Stimulated activated CD4-positive, alpha-beta T cell treated with anti-CD3 and anti-CD28 coated beads, Interleukin-4, amount 100 ng/mL, for 1 hour (primary cell): Measurements from ENCODE around the gene GIMAP5.
"Not testable (repeated sequence)": the region's sequence is repeated elsewhere in the genome, so short reads cannot be mapped to it uniquely, and the experiment has no call there.

Experiments used
- DNase-seq: peaks from one replicate; pipeline ENCODE4 v3.0.0-alpha.2; 2020

Gene GIMAP5

DNA sequence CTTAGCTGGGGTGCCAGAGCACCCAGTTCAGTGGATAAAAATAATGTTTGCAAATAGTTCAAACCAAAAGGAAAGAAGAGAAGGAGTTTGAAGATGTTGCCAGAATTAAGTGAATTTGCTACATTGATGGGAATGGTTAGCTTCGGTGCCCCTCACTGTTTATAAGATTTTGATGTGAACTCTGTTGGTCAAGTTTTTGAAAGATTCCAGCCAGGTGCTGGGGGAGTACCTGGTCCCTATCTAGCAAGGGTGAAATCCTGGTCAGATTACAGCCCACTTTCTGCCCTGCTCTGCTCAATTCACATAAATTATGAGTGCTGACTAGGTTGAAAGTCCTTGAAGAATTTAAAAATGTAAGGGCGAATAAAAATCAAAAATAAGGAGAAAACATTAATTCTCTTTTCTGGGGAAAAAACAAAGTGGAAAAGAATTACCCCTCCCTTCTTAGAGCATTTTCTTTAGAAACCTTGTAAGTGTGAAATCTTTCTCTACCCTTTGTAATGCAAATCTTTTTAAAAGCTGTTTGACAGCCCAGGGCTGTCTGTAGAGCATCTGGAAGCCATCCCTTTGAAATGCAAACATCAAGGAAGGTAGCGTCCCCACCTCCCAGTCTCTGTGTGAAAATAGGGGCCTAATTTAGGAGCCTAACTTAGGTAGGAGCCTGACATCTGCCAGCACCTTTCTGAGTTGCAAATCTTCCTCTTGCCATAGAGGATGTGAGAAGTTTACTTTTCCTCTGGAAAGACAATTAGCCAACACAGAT lies 1.4 kb upstream of the GIMAP5 start:
- DNase-seq: no peak

DNA sequence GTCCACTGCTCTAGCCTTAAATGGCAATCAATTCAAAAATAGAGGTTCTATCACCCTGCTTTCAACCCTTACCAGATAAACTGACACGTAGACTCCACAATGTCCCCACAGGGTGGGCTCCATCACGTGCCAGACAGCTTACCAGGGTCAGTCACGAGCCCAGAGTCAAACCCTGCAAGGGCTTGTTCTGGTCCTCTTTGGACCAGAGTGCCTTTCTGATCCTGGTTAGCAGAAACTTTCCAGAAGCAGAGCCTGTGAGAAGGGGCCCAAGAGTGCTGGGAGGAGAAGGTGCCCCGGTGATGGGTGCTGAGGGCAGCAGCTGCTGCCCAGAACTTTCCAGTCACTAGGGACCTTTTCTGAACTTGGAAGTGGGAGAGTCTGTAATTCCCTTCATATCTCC lies 354 bp upstream of the GIMAP5 start:
- DNase-seq: no peak

DNA sequence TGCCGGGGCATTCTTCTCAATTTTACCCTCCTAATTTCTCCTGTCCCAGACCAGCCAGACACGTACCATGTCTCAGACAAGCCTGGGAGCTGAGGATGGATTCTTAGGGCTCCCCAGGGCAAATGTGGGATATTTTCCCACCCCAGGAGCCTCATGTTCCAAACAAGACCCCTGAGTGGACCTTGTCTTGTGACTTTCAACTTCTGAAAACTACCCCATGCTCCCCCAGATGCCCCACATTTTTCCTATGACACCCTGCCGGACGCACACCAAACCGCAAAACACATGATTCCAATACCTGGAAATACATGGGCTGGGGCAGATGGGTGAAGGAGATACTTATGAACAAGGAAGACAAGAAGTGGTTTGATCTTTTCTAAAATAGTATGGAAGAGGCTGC lies 874 bp downstream of the GIMAP5 start:
- no peak for DNase-seq

DNA sequence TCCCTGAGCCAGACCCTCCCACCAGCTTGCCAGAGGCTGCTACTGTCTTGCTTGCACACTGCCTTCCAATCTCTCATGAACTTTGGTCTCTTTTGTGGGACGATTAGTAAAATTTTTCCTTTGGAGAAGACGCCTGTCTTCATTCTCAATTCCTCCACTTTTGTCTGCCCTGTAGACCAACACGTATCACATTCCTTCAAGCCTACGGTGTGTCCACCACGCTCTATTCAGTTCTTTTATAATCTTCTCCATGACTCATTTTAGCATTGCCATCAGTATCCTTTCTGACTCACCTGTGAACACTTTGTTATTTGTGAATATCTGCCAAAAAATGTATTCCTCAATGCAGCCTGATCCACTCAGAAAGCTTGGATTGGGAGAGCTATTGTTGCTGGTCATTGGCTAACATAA lies 1.4 kb downstream of the GIMAP5 start:
- no peak for DNase-seq

DNA sequence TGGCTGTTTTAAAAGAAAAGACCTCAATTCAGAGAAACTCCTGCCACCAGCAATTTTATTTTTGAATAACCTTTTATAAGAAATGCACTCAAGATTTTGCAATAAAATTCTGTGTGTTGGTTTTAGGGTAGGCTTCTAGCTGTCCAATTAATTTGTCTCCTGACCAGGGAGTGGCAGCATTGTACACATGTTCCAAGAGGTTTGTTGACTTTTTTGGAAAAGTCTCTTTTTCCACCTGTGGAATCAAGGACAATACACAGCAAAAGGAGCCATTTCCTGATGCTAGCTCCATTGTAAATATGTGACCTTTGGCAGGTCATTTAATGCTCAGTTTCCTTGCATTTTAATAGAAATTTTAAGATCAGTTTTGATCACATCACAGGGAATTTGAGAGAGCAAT lies 1.8 kb downstream of the GIMAP5 start:
- DNase-seq: no peak

DNA sequence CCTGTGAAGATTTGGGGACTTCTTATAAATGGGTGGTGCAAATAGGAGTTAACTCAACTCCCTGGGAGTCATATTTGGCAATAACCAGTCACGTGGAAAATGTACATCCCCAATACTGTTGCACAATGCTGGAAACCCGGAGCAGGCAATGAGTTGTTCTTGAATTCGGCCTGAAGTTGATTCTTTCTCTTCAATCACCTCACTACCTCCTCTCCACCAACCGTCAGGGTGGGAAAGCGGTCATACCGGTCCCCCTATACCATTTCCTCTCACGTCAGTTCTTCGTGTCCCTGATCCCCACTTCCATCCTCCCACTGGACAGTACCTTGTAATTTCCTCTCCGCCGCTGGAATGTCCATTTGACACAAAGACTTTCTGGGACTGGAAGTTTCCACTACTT lies 2.8 kb downstream of the GIMAP5 start:
- no peak for DNase-seq

DNA sequence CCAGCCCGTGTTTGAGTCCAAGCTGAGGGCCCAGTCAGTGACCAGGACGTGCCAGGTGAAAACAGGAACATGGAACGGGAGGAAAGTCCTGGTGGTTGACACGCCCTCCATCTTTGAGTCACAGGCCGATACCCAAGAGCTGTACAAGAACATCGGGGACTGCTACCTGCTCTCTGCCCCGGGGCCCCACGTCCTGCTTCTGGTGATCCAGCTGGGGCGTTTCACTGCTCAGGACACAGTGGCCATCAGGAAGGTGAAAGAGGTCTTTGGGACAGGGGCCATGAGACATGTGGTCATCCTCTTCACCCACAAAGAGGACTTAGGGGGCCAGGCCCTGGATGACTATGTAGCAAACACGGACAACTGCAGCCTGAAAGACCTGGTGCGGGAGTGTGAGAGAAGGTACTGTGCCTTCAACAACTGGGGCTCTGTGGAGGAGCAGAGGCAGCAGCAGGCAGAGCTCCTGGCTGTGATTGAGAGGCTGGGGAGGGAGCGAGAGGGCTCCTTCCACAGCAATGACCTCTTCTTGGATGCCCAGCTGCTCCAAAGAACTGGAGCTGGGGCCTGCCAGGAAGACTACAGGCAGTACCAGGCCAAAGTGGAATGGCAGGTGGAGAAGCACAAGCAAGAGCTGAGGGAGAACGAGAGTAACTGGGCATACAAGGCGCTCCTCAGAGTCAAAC lies 5.2 kb downstream of the GIMAP5 start:
- DNase-seq: peak; percentile 40

DNA sequence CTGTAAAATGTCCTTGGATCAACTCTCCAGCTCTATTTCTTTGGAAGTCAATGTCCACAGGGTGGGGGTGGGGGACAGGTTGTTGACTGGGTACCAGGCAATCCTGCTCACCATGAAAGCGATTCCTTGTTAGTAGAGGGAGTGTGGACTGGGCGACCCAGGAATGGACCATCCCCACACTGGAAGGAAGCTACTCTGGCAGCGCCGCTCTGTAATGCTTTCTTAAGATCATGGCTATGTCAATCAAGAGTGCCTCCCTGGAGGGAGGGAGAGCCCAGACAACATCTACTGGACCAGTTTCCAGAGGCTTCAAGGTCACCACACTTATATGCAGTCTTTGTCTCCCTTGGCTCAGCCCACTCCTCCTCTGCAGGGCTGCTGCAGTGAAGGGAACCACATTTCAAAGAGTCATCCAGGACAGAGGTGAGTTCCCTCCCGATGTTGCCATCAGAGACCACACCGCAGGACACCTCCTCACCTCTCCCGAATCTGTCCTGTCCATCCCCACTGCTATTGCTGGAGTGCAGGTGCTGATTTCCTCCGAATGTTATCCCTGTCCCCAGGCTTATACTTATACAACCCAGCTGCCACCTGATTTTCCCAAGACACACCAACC lies 6.9 kb downstream of the GIMAP5 start:
- no peak for DNase-seq

DNA sequence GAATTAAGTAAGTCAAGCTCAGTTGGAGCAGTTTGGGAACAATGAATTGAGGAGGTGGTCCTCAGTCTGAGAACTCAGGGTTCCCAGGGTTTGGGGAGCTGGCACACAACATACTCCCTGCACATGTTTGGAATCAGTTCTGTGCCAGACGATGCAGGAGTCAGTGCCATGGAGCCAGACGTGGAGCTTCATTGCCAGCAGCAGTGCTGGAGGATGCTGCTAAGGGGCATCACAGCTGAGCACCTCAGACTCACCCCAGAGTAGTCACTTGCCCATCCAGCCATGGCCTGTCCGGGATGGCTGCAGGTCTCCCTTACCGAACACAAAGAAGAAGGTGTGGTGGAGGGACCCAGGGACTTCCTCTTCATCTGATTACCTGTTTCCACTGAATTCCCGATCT lies 7.9 kb downstream of the GIMAP5 start:
- DNase-seq: no peak

DNA sequence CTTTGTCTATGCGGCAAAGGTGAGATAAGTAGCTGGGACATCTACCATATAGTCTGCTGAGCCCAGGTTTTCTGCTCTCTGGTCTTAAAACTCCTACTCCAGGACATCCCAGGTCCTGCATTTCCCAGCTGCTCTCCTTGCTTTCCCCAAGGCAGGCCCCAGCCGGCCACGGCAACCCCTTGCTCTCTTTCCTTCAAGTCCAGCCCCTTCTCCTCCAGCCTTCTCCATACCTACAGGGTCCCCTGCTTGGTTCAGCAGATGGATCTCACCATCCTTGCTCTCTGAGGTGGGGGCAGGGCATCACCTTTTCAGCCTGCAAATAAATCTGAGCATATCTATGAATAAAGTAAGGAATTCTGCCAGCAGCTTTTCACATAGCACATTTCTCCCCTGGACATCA lies 8.7 kb downstream of the GIMAP5 start:
- DNase-seq: no peak

DNA sequence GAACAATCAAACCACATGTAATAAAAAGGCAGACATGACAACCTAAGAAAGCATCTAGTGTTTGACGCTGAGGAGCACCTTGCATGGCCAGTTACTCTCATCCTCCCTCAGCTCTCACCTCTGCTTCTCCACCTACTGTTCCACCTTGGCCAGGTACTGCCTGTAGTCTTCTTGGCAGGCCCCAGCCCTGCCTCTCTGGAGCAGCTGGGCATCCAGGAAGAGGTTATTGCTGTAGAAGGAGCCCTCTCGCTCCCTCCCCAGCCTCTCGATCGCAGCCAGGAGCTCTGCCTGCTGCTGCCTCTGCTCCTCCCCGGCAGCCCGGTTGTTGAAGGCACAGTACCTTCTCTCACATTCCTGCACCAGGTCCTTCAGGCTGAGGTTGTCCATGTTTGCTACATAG lies 9.7 kb downstream of the GIMAP5 start:
- DNase-seq: no peak

DNA sequence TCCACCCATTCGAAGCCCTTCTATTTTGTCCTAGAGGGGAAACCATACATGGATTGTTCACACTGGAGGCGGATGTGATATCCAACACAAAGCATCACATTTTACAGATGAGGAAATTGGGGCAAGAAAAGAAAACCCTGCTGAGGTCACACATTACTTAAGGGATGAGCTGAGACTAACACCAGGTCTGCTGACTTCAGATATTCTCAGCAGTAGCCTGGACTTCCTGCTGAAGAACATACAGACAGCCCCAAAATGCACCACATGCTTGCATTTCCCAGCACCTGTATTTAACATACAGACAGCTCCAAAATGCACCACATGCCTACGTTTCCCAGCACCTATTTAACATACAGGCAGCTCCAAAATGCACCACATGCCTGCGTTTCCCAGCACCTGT lies 11.2 kb downstream of the GIMAP5 start:
- no peak for DNase-seq

DNA sequence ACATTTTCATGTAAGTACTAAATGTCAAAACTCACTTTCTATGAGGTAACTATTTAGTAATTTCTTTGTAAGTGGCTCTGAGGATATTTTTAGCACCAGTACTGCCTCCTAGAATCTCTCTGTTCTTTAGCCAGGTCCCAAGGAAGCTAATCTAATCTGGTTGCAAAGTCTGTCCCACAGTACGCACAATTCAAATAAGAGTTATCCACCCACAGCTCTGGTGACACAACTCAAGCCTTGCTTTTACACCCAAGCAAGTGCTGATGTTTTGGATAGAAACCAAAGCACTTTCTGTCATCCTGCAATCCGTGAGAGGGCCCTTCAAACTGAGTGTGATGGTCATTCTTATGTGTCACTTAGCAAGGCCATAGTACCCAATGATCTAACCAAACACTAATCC lies 14.5 kb downstream of the GIMAP5 start:
- no peak for DNase-seq

DNA sequence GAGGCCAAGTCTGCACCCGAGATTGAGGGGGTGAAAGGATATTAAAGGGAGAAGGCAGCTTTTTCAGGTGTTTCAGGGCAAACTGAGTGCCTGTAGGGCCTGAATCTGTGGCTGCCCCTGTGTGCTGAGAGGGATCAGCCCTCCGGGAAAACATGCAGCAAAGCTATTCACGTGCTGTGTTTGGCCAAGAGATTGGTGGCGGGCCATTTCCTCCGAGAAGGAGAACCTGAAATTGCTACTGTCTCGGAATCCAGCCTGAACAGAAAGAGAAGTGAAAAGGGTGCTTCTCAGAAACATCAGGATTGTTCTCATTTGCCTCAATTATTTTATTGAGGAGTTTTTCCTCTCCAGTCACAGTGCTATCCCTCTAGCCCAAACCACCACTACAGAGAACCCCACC lies 16.0 kb downstream of the GIMAP5 start:
- no peak for DNase-seq

DNA sequence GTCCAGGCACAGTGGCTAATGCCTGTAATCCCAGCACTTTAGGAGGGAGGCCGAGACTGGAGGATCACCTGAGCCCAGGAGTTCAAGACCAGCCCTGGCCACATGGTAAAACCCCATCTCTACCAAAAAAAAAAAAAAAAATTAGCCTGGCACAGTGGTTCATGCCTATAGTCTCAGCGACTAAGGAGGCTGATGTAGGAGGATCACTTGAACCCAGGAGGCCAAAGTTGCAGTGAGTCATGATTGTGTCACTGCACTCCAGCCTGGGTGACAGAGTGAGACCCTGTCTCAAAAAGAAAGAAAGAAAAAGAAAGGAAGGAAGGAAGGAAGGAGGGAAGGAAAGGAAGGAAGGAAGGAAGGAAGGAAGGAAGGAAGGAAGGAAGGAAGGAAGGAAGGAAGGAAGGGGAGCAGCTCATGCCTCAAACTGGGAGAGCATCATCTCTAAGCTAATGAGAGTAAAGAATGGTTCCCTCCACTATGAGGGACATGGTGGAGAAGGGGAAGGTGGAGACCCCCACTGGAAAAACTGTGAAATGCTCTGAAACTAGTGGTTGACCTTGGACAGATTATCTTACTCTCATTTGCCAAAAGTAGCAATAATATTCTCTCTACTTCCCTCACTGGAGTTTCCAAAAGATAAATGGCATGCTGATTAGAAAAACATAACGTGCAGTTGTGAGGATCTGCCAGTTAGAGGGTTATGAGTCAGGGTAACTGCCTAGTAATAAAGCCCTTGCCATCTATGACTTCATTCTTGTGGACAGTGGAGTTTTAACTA lies 16.8 kb downstream of the GIMAP5 start:
- no peak for DNase-seq

DNA sequence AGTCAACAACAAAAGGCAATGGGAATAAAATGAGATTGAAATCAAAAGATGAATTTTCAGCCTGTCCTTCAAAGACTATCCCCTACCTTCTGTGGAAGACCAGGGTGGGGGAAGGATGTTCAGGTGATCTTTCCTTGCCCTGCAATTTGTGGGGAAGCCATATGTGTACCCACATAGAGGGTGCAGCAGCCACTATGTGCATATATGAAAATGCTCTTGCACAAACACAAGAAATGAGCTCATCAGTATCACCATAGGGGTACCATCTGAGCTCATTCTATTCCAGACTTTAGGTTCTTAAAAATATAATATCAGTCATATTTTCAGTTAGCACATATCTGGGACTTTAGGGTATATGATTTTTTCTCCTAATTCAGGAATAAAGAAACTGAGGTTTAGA lies 17.7 kb downstream of the GIMAP5 start:
- DNase-seq: no peak

DNA sequence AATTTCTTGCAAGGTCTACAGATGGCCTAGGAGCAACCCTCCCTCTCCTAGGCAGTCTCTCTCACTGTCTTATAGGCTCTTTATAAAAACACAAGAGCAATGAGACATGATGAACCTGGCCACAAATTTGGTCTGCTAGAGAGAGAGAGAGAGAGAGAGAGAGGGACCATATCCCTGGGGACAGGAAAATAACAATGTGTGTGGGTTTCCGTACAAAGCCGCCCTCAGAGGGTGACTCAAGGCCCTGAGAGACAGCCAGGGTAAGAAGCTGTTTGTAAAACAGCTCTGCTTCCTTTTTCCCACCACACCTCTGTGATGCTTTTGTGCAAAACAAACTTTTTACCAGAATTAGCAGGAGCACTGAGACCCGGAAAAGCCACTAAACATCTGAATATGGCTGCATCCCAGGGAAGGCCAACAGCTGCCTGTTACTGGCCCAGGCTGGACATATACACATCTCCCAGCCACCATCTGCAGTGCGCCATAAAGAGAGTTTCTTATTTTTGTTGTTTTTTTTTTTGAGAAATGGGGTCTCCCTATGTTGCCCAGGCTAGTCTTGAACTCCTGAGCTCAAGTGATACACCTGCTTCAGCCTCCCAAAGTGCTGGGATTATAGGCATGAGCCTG lies 18.4 kb downstream of the GIMAP5 start:
- peak; percentile 64 for DNase-seq

DNA sequence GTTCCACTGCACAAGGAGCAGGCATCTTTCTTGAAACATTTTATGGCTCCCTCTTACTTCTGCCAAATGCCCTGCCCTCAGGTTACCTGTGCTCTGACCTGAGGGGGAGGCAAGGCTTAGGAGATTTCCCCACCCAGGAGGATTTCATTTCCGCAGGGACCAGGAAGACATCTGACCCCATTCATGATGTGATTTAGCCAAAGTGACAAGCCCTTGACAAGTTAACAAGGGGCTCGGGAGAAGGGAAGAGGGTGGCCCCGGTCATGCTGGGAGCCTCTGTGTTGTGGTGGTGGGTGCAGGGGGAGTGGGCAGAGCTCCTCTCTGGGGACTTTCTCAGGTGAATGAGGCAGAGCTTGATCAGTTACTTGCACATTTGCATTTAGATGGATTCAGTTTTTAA lies 18.9 kb downstream of the GIMAP5 start:
- no peak for DNase-seq

DNA sequence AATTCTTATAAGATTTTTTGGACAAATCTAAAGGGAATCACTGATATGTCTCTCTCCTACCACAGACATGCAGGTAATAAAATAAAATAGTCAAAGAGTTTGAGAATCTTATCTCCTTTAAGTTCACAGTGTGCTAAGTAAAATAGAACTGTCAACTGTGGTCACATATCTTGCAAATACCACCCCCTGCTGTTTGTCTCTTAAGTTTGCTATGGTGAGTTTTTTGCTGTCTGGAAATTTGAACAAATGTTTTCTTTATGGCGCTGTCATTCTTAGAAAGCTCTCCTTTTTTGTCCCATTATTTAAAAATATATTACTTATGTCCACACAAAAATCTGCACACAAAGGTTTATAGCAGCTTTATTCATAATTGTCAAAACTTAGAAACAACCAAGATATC lies 19.6 kb downstream of the GIMAP5 start:
- DNase-seq: no peak

DNA sequence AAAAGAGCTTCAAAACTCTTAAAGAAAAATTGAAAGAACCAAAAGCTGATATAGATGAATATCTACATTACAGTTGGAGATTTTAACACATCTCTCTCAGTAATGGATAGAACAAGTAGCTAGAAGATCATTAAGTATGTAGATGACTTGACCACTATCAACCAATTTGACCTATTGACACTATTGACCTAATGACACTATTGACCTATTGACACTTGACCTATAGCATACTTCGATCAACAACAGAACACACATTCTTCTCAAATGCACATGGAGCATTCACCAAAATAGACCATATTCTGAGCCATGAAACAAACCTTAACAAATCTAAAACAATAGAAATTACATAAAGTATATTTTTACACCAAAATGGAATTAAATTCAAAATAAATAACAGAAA lies 22.3 kb downstream of the GIMAP5 start:
- no peak for DNase-seq

DNA sequence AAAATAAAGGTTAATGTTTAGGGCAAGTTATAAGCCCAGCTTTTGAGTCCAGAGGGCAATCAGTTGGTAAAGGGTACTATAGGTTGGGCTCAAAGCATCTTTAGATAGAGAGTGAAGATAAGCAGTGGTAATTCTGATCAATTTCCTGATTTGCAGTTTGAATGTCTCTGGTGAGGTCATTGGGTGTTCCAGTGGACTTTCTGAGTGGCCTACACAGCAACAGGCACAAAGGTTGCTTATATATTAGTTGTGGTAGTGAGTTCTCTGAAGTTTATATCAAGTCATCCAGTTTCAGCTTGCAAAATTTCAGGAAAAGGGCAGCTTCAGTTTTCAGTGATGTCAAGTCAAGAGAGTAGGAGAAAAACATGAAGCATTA lies 29.1 kb downstream of the GIMAP5 start:
- DNase-seq: no peak

DNA sequence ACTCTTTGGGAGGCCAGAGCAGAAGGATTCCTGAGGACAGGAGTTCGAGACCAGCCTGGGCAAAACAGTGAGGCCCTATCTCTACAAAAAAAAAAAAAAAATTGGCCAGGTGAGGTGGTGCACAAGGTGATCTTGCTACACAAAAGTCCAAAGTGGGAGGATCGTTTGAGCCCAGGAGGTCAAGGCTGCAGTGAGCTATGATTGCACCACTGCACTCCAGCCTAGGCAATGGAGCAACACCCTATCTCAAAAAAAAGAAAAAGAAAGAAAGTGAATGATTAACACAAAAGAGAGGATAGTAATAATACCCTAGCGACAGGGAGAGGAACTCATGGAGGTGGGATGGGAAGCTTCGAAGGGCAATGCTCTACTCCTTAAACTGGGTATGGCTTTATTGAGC lies 32.5 kb downstream of the GIMAP5 start:
- DNase-seq: no peak

DNA sequence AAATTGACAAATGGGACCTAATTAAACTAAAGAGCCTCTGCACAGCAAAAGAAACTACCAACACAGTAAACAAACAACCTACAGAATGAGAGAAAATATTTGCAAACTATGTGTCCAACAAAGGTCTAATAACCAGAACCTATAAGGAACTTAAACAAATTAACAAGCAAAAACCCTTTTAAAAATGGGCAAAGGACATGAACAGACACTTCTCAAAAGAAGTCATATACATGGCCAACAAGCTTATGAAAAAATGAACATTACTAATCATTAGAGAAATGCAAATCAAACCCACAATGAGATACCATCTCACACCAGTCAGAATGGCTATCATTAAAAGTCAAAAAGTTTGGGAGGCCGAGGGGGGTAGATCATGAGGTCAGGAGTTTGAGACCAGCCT lies 36.9 kb downstream of the GIMAP5 start:
- DNase-seq: not testable (repeated sequence)
